Transverse colon (tissue), 4 donors: ENCODE measurements around the gene B3GALT4. TPM values are rescaled to one million over a fixed set of nuclear protein-coding genes. Genes with fewer than 3 reads are reported as not detected.
"Not testable (repeated sequence)": the region's sequence is repeated elsewhere in the genome, so short reads cannot be mapped to it uniquely, and the experiment has no call there.

Experiments
- DNase-seq: peaks from one replicate; pipeline ENCODE4 v3.0.0-alpha.2; 2019
- H3K27ac ChIP-seq, 4 donors: fragments of 200-600 bp; sonication (generic); 2 replicates each; pipeline ENCODE4 v1.5.1; 2016 to 2018; ENCODE audit warnings: inconsistent platforms in 4 of 4
- H3K27me3 ChIP-seq: fragments of 200-600 bp; sonication (generic); 2 replicates; pipeline ENCODE4 v1.5.1; 2017; ENCODE audit warnings: inconsistent platforms
- H3K36me3 ChIP-seq, 4 donors: fragments of 200-600 bp; sonication (generic); 2 replicates each; pipeline ENCODE4 v1.5.1; 2017 to 2019; ENCODE audit warnings: inconsistent platforms in 4 of 4
- H3K4me1 ChIP-seq, 4 donors: fragments of 200-600 bp; sonication (generic); 2 replicates each; pipeline ENCODE4 v1.5.1; 2017 to 2020; ENCODE audit warnings: inconsistent platforms in 4 of 4
- H3K4me3 ChIP-seq, 4 donors: fragments of 200-600 bp; sonication (generic); 1 replicate in 1 of 4; 2 replicates in 3 of 4; pipeline versions ENCODE4 v1.5.1 to v1.6.1; 2017 to 2019; ENCODE audit warnings: inconsistent platforms in 4 of 4
- H3K9me3 ChIP-seq, 2 donors: fragments of 200-600 bp; sonication (generic); 2 replicates each; pipeline ENCODE4 v1.5.1; 2017 to 2019; ENCODE audit warnings: inconsistent platforms in 2 of 2
- CTCF ChIP-seq, 5 experiments: fragments of 200-600 bp in 3 of 5; fragments of 450-650 bp in 2 of 5; sonication (generic) in 3 of 5; IDR thresholded peaks; 1 replicate in 2 of 5; 2 replicates in 3 of 5; pipeline ENCODE4 v1.5.1; 2016 to 2017; ENCODE audit warnings: antibody characterized with exemption in 5 of 5, inconsistent platforms in 3 of 5, mild to moderate bottlenecking in 2 of 5, moderate library complexity in 1 of 5
- EP300 ChIP-seq: sonication (generic); formaldehyde crosslinking; IDR thresholded peaks from one replicate; pipeline ENCODE4 v1.6.1; 2017; ENCODE audit warnings: antibody characterized with exemption, low read depth
- POLR2A ChIP-seq: fragments of 450-650 bp; IDR thresholded peaks from one replicate; pipeline ENCODE4 v1.6.1; 2016; ENCODE audit warnings: antibody characterized with exemption, mild to moderate bottlenecking, moderate library complexity
- POLR2AphosphoS5 ChIP-seq, 3 donors: sonication (generic); formaldehyde crosslinking; IDR thresholded peaks; one replicate each; pipeline ENCODE4 v1.6.1; 2016; ENCODE audit warnings: antibody characterized with exemption in 3 of 3
- WGBS, 2 donors: methylation state at CpG; one replicate each; pipeline ENCODE4 v1.1.5; 2018; ENCODE audit warnings: low coverage in 1 of 2; 5-methylcytosine and 5-hydroxymethylcytosine counted together
- in situ Hi-C, 4 donors: fragments of 200-750 bp; cut with MboI; loops; one replicate each; pipeline versions ENCODE4 v1.15.0 to v1.15.1; 2017; ENCODE audit warnings: low sequenced_read_pairs in 3 of 4, low pct_ligation_motif_present in 1 of 4, low pct_unique_long_range_greater_than_20kb in 1 of 4
- intact Hi-C: fragments of 100-400 bp; cut with DNase I; formaldehyde crosslinking; loops from one replicate; pipeline ENCODE4 v1.15.1; 2023; ENCODE audit warnings: low total_unique reads
- total RNA-seq, 4 donors: library from RNA; depleted of rRNA; stranded (reverse); fragments of >200 nt; gene quantifications; one replicate each; pipeline ENCODE4 v1.1.0, GENCODE V29; 2016

The B3GALT4 gene
- total RNA-seq, 4 donors from 2014 or later = 39.4 to 49.0 (median 41.8) TPM

GRCh38 chr6:33273924-33274902, 2.7 kb upstream of the B3GALT4 start:
- Histone ChIP-seq H3K4me1 (peaks cover 33 to 72% (median 57%) of the 10 kb centered on the region in 4 donors), H3K27ac (peak overlapping the region; percentile 25 to 97 (median 92)), H3K36me3 (no peaks in the 10 kb centered on the region), H3K27me3 (no peaks in the 10 kb centered on the region), H3K9me3 (no peaks in the 10 kb centered on the region), H3K4me3 (peak overlapping the region in 1 of 4 donors; percentile 4)
- in situ Hi-C loops = no loop called here
- DNase-seq = no peak
- intact Hi-C loops = no loop called here
- WGBS, 2 donors = 33 to 41% methylated on average over 9 to 14 of the region's 14 CpGs
- no peak for TF ChIP-seq POLR2A
- TF ChIP-seq POLR2AphosphoS5 (IDR thresholded peaks at IDR 0.05) = no peak
- no peak for TF ChIP-seq EP300
- no peak for TF ChIP-seq CTCF (IDR thresholded peaks at IDR 0.05)

- DNase-seq = not testable (repeated sequence)
- H3K27ac ChIP-seq = peak overlapping the region; percentile 91 to 98 (median 94)
These were observed 935 bp upstream of the B3GALT4 start for GRCh38 chr6:33275795-33276580.

GRCh38 chr6:33276581-33276863, 401 bp upstream of the B3GALT4 start:
- Histone ChIP-seq H3K36me3 (no peaks in the 10 kb centered on the region), H3K27ac (peak overlapping the region; percentile 91 to 98 (median 94)), H3K4me1 (peaks cover 33 to 61% (median 54%) of the 10 kb centered on the region in 4 donors), H3K27me3 (no peaks in the 10 kb centered on the region), H3K4me3 (peak overlapping the region; percentile 44 to 80 (median 63)), H3K9me3 (no peaks in the 10 kb centered on the region)
- DNase-seq = no peak
- in situ Hi-C loops = no loop called here
- intact Hi-C loops = no loop called here
- TF ChIP-seq EP300 (no peak), POLR2A (no peak), CTCF (IDR thresholded peaks at IDR 0.05) (no peak), POLR2AphosphoS5 (IDR thresholded peaks at IDR 0.05) (no peak)

More at GRCh38 chr6:33275795-33276580, 935 bp upstream of the B3GALT4 start:
- peak overlapping the region in 2 of 4 donors; percentile 62 to 80 for H3K4me3 ChIP-seq
- H3K36me3 ChIP-seq, H3K9me3 ChIP-seq, in situ Hi-C loops, intact Hi-C loops, H3K27me3 ChIP-seq: not testable (repeated sequence)
- H3K4me1 ChIP-seq = peaks cover 33 to 62% (median 55%) of the 10 kb centered on the region in 4 donors
- WGBS, 2 donors = 59 to 68% methylated on average over 5 to 16 of the region's 16 CpGs

- H3K9me3 ChIP-seq = no peaks in the 10 kb centered on the region
- intact Hi-C loops = no loop called here
- H3K27me3 ChIP-seq = no peaks in the 10 kb centered on the region
- H3K4me3 ChIP-seq = peak overlapping the region; percentile 44 to 80 (median 63)
- 41% methylated on average over 27 of the region's 39 CpGs; no CpG with 5 or more reads in 1 of the 2 donors for WGBS, 2 donors
- H3K27ac ChIP-seq = peak overlapping the region; percentile 91 to 98 (median 94)
- peaks cover 29 to 56% (median 48%) of the 10 kb centered on the region in 4 donors for H3K4me1 ChIP-seq
- DNase-seq = peak; percentile 37
- no peaks in the 10 kb centered on the region for H3K36me3 ChIP-seq
- no peak for TF ChIP-seq POLR2AphosphoS5 (IDR thresholded peaks at IDR 0.05)
- no peak for TF ChIP-seq POLR2A
- TF ChIP-seq CTCF (IDR thresholded peaks at IDR 0.05) = no peak
- TF ChIP-seq EP300 = no peak
- in situ Hi-C loops = no loop called here
These were observed 904 bp downstream of the B3GALT4 start for GRCh38 chr6:33277663-33278391.
